Testis (tissue), 2 donors: Measurements from ENCODE around the gene CROT.

Experiments used
- POLR2A ChIP-seq: fragments of 450-650 bp; IDR thresholded peaks from one replicate; pipeline ENCODE4 v1.6.1; 2017; ENCODE audit warnings: antibody characterized with exemption, mild to moderate bottlenecking, moderate library complexity
- TF ChIP-seq, protein P1 (sequence below), 3 experiments: fragments of 450-650 bp in 2 of 3; fragments of 200-600 bp in 1 of 3; sonication (generic) in 1 of 3; IDR thresholded peaks; one replicate each; pipeline ENCODE4 v1.5.1; 2016 to 2019; ENCODE audit warnings: antibody characterized with exemption in 3 of 3, mild to moderate bottlenecking in 2 of 3, moderate library complexity in 1 of 3

DNA sequence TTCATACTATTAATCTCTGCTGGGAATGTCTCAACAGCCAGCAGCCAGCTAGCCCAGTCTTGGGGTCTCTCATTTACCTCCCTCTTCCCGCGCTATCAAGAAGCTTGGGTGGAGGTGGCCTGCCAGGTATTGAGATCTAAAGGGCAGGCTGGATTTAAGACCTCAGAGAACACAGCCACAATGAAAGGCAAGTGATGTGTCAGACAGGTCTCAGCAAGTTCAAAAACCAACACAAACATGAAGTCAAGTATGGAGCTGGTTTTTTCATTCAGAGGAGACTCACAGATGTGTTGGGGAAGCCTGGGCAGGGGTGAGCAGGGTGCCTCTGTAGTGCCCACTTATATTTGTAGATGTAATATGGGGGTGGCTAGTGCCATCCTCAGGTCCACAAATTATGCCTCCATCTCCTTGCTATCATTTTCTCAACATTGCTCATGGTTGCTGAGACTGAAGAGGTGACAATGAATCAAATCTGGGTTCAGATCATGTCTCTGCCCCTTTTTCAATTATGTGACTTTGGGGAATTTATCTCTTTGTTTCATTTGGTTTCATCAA is 27.7 kb upstream of the CROT start:
- TF ChIP-seq, protein P1, sequence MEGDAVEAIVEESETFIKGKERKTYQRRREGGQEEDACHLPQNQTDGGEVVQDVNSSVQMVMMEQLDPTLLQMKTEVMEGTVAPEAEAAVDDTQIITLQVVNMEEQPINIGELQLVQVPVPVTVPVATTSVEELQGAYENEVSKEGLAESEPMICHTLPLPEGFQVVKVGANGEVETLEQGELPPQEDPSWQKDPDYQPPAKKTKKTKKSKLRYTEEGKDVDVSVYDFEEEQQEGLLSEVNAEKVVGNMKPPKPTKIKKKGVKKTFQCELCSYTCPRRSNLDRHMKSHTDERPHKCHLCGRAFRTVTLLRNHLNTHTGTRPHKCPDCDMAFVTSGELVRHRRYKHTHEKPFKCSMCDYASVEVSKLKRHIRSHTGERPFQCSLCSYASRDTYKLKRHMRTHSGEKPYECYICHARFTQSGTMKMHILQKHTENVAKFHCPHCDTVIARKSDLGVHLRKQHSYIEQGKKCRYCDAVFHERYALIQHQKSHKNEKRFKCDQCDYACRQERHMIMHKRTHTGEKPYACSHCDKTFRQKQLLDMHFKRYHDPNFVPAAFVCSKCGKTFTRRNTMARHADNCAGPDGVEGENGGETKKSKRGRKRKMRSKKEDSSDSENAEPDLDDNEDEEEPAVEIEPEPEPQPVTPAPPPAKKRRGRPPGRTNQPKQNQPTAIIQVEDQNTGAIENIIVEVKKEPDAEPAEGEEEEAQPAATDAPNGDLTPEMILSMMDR (IDR thresholded peaks at IDR 0.05): no peak
- no peak for TF ChIP-seq POLR2A
